Measurements from ENCODE around the gene NRDE2. TPM values are rescaled to one million over a fixed set of nuclear protein-coding genes. Genes with fewer than 3 reads are reported as not detected.

NRDE2 gene
- total RNA-seq, 1 experiment from 2014 or later, result 16.5 TPM

DNA sequence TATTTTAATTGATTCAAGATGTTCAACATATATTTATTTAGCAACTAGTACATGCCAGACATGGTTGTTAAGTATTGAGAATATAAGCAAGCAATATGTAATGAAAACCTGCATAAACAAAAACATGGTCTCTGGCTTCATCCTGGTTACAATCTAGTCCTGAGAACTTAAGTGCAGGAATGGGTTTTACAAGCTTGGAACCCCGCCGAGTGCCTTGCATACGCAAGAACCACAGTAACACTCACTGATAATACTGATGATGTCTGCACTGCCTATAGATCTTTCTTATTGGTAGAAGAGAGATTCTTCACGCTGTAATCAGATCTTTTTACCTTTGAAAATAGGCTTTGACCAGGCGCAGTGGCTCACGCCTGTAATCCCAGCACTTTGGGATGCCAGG lies 42.1 kb upstream of the NRDE2 start:
- Histone ChIP-seq H3K4me3 (ENCODE audit: low read depth in 2 of 2, low read length in 2 of 2) (no peak overlapping the region), H3K9me3 (ENCODE audit: control insufficient read depth, insufficient read depth, low read depth, low read length) (no peaks in the 10 kb centered on the region), H3K36me3 (ENCODE audit: control insufficient read depth, insufficient read depth, low read length) (no peaks in the 10 kb centered on the region), H3K27me3 (ENCODE audit: control insufficient read depth, insufficient read depth, low read length) (no peaks in the 10 kb centered on the region), H3K27ac (ENCODE audit: low read length) (no peak overlapping the region), H3K4me1 (ENCODE audit: control insufficient read depth, insufficient read depth, low read length) (no peaks in the 10 kb centered on the region)
- TF ChIP-seq SIN3A (IDR thresholded peaks at IDR 0.05; ENCODE audit: borderline replicate concordance, insufficient read depth, low read depth, low read length), result no peak
- no peak for DNase-seq (ENCODE audit: low read depth, low spot score)
- CTCF ChIA-PET, result no interaction called here
- in situ Hi-C loops (cut with HindIII; ENCODE audit: low pct_unique_long_range_greater_than_20kb, low sequenced_read_pairs), result no loop called here
- POLR2A ChIA-PET, result no interaction called here
- ATAC-seq, result no peak
- intact Hi-C loops (cut with micrococcal nuclease; ENCODE audit: unreplicated experiment), result no loop called here
- no TSS peak for BruUV-seq (replicated peaks)

DNA sequence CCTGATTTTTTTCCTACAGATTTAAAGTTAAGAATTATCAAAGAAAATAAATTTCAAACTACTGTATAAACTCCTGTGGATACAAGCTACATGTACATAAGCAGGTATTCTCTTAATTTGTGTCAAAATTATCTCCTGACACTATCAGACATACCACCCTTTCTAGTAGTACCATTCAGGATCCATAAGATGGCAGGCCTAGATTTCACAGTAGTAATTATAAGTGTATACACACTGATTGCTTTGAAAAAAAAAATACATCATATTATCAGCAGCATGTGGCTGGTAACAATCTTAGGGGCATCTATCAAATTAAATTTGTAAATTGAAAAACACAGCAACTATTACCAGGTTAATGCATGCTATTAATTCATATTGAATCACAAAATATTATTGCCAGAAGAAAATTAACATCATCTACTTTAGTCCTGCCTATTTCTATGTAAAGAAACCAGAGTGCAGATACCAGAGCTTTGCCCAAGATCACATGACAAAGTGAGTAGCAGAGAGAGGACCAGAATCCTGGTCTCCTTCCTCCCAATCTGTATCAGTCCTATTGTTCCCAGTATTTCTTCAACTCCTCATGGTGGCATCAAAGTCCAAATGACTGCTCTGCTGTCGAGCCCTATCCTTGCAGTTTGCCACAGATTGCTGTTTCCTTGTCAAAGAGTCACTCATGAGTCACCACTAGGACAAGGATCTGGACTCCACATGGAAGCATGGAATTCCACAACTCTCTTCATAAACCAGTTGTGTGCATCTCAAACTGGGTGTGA lies 37.4 kb upstream of the NRDE2 start:
- Histone ChIP-seq H3K27ac (ENCODE audit: low read length) (no peak overlapping the region), H3K9me3 (ENCODE audit: control insufficient read depth, insufficient read depth, low read depth, low read length) (no peaks in the 10 kb centered on the region), H3K4me3 (ENCODE audit: low read depth in 2 of 2, low read length in 2 of 2) (no peak overlapping the region), H3K27me3 (ENCODE audit: control insufficient read depth, insufficient read depth, low read length) (no peaks in the 10 kb centered on the region), H3K36me3 (ENCODE audit: control insufficient read depth, insufficient read depth, low read length) (no peaks in the 10 kb centered on the region), H3K4me1 (ENCODE audit: control insufficient read depth, insufficient read depth, low read length) (no peaks in the 10 kb centered on the region)
- CTCF ChIA-PET, result interaction anchor here (0.6 kb wide), 1 partner anchor 148 kb away, joined by 3 read pairs; no protein-coding TSS in a partner anchor
- in situ Hi-C loops (cut with HindIII; ENCODE audit: low pct_unique_long_range_greater_than_20kb, low sequenced_read_pairs) (no loop called here), intact Hi-C loops (cut with micrococcal nuclease; ENCODE audit: unreplicated experiment) (no loop called here)
- POLR2A ChIA-PET, result interaction anchor here (0.7 kb wide), 1 partner anchor 12 kb away, joined by 4 read pairs; no protein-coding TSS in a partner anchor
- no peak for TF ChIP-seq TCF7L2 (IDR thresholded peaks at IDR 0.05; ENCODE audit: low read depth, low read length)
- ATAC-seq (peak; percentile 53), DNase-seq (ENCODE audit: low read depth, low spot score) (no peak)
- BruUV-seq (replicated peaks), result no TSS peak

DNA sequence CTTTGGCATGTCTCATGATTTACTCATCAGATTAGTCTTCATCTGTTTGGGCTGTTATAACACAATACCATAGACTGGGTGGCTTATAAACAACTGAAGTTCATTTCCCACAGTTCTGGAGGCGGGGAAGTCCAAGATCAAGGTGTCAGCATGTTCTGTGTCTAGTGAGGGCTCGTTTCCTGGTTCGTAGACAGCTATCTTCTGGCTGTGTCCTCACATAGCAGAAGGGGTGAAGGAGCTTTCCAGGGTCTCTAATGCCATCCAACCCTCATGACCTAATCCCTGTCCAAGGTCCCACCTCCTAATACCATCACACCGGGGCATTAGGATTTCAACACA lies 30.8 kb upstream of the NRDE2 start:
- Histone ChIP-seq H3K36me3 (ENCODE audit: control insufficient read depth, insufficient read depth, low read length) (no peaks in the 10 kb centered on the region), H3K9me3 (ENCODE audit: control insufficient read depth, insufficient read depth, low read depth, low read length) (no peaks in the 10 kb centered on the region), H3K27ac (ENCODE audit: low read length) (no peak overlapping the region), H3K27me3 (ENCODE audit: control insufficient read depth, insufficient read depth, low read length) (no peaks in the 10 kb centered on the region), H3K4me1 (ENCODE audit: control insufficient read depth, insufficient read depth, low read length) (no peaks in the 10 kb centered on the region), H3K4me3 (ENCODE audit: low read depth in 2 of 2, low read length in 2 of 2) (no peak overlapping the region)
- CTCF ChIA-PET, result no interaction called here
- DNase-seq (ENCODE audit: low read depth, low spot score) (no peak), ATAC-seq (no peak)
- BruUV-seq (replicated peaks), result no TSS peak
- POLR2A ChIA-PET, result no interaction called here
- in situ Hi-C loops (cut with HindIII; ENCODE audit: low pct_unique_long_range_greater_than_20kb, low sequenced_read_pairs) (no loop called here), intact Hi-C loops (cut with micrococcal nuclease; ENCODE audit: unreplicated experiment) (no loop called here)
- TF ChIP-seq, protein P1, sequence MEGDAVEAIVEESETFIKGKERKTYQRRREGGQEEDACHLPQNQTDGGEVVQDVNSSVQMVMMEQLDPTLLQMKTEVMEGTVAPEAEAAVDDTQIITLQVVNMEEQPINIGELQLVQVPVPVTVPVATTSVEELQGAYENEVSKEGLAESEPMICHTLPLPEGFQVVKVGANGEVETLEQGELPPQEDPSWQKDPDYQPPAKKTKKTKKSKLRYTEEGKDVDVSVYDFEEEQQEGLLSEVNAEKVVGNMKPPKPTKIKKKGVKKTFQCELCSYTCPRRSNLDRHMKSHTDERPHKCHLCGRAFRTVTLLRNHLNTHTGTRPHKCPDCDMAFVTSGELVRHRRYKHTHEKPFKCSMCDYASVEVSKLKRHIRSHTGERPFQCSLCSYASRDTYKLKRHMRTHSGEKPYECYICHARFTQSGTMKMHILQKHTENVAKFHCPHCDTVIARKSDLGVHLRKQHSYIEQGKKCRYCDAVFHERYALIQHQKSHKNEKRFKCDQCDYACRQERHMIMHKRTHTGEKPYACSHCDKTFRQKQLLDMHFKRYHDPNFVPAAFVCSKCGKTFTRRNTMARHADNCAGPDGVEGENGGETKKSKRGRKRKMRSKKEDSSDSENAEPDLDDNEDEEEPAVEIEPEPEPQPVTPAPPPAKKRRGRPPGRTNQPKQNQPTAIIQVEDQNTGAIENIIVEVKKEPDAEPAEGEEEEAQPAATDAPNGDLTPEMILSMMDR (IDR thresholded peaks at IDR 0.05), result no peak
- TF ChIP-seq TCF7L2 (IDR thresholded peaks at IDR 0.05; ENCODE audit: low read depth, low read length), result no peak
- TF ChIP-seq, protein P2, sequence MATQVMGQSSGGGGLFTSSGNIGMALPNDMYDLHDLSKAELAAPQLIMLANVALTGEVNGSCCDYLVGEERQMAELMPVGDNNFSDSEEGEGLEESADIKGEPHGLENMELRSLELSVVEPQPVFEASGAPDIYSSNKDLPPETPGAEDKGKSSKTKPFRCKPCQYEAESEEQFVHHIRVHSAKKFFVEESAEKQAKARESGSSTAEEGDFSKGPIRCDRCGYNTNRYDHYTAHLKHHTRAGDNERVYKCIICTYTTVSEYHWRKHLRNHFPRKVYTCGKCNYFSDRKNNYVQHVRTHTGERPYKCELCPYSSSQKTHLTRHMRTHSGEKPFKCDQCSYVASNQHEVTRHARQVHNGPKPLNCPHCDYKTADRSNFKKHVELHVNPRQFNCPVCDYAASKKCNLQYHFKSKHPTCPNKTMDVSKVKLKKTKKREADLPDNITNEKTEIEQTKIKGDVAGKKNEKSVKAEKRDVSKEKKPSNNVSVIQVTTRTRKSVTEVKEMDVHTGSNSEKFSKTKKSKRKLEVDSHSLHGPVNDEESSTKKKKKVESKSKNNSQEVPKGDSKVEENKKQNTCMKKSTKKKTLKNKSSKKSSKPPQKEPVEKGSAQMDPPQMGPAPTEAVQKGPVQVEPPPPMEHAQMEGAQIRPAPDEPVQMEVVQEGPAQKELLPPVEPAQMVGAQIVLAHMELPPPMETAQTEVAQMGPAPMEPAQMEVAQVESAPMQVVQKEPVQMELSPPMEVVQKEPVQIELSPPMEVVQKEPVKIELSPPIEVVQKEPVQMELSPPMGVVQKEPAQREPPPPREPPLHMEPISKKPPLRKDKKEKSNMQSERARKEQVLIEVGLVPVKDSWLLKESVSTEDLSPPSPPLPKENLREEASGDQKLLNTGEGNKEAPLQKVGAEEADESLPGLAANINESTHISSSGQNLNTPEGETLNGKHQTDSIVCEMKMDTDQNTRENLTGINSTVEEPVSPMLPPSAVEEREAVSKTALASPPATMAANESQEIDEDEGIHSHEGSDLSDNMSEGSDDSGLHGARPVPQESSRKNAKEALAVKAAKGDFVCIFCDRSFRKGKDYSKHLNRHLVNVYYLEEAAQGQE (IDR thresholded peaks at IDR 0.05; ENCODE audit: insufficient read depth in 1 of 2, low read depth in 2 of 2, low read length in 1 of 2), result no peak
- no peak for TF ChIP-seq POLR2AphosphoS5 (IDR thresholded peaks at IDR 0.05; ENCODE audit: low read depth, low read length)
- TF ChIP-seq SIN3A (IDR thresholded peaks at IDR 0.05; ENCODE audit: borderline replicate concordance, insufficient read depth, low read depth, low read length), result no peak
